VCaP (cell line): Measurements from ENCODE around the gene TRIM24.

Experiments
- H3K27ac ChIP-seq: fragments of 450-650 bp; 2 replicates; pipeline ENCODE4 v1.5.1; 2017
- TF ChIP-seq, protein P1 (sequence below): fragments of 450-650 bp; conservative IDR thresholded peaks from 2 replicates; pipeline ENCODE4 v1.5.1; 2017; ENCODE audit warnings: mild to moderate bottlenecking, moderate library complexity

Gene TRIM24

DNA sequence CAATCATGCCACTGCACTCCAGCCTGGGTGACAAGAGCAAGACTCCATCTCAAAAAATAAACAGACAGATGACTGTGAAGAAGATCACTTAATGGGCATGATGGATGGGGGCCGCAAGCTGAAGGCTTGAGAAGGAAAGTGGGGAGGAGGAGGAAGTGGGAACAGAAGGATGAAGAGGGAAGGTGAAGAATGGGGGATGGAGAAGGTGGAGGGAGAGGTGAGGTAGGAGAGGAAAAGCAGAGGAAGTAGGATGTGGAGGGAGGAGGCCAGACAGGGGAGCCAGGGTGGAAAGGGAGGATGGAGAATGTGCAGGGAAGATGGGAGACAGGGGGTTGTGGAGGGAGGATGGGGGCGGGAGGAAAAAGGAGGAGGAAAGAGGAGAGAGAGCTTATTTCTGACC lies 172.3 kb downstream of the TRIM24 start:
- no peak overlapping the region for H3K27ac ChIP-seq
- TF ChIP-seq, protein P1, sequence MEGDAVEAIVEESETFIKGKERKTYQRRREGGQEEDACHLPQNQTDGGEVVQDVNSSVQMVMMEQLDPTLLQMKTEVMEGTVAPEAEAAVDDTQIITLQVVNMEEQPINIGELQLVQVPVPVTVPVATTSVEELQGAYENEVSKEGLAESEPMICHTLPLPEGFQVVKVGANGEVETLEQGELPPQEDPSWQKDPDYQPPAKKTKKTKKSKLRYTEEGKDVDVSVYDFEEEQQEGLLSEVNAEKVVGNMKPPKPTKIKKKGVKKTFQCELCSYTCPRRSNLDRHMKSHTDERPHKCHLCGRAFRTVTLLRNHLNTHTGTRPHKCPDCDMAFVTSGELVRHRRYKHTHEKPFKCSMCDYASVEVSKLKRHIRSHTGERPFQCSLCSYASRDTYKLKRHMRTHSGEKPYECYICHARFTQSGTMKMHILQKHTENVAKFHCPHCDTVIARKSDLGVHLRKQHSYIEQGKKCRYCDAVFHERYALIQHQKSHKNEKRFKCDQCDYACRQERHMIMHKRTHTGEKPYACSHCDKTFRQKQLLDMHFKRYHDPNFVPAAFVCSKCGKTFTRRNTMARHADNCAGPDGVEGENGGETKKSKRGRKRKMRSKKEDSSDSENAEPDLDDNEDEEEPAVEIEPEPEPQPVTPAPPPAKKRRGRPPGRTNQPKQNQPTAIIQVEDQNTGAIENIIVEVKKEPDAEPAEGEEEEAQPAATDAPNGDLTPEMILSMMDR: no peak

DNA sequence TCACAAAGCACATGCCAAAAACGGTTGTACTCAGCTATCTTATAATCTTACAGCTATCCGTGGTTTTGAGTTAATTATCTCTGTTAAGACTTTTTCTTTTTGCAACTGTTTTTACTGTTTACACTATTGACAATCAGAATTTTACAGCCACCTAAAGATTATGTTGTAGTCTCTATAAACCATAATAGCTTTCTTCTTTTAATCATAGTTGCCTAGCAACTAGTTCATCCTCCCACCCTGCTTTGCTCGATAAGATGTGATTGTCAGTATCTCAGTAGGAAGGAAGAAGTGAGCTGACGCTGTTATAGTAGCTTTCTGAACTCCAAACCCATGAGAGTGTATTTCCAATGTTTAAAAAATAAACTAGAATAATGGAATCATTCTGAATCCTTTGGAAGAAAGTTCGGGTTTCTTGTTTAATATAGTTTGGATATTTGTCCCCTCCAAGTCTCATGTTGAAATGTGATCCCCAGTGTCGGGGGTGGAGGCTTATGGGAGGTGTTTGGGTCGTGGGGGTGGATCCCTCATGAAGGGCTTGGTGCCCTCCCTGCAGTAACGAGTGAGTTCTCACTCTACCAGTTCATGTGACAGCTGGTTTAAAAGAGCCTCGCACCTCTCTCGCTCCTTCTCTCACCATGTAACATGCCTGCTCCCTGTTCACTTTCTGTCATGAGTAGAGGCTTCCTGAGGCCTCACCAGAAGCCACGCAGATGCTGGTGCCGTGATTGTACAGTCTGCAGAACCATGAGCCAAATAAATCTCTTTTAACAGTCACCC lies 173.0 kb downstream of the TRIM24 start:
- TF ChIP-seq, protein P1: no peak
- no peak overlapping the region for H3K27ac ChIP-seq
